PFSK-1 (cell line): ENCODE measurements around the gene TMIE.

Source experiments
- FOXP2 ChIP-seq: optimal IDR thresholded peaks from 2 replicates; pipeline ENCODE3; 2011; ENCODE audit warnings: borderline replicate concordance, control low read depth, inconsistent platforms; ENCODE audit not compliant: insufficient read depth; ENCODE audit errors: extremely low read length, extremely low read depth
- POLR2AphosphoS5 ChIP-seq: IDR thresholded peaks from 2 replicates; pipeline ENCODE4 v1.6.1; 2012; ENCODE audit warnings: low read depth, mild to moderate bottlenecking, control low read depth, low read length, moderate library complexity
- REST ChIP-seq, 2 experiments: IDR thresholded peaks; 2 replicates each; pipeline versions ENCODE4 v1.6.1 to v1.8.0; 2011 to 2012; ENCODE audit warnings: low read depth in 2 of 2, low read length in 2 of 2, control low read depth in 1 of 2, inconsistent platforms in 1 of 2, mild to moderate bottlenecking in 1 of 2, moderate library complexity in 1 of 2; ENCODE audit not compliant: insufficient read depth in 1 of 2
- SIN3A ChIP-seq: IDR thresholded peaks from 2 replicates; pipeline ENCODE4 v1.6.1; 2012; ENCODE audit warnings: mild to moderate bottlenecking, low read length, moderate library complexity, borderline replicate concordance; ENCODE audit not compliant: insufficient read depth
- TAF1 ChIP-seq: IDR thresholded peaks from 2 replicates; pipeline ENCODE4 v1.6.1; 2012; ENCODE audit warnings: low read length, control low read depth, borderline replicate concordance; ENCODE audit not compliant: insufficient read depth

The TMIE gene

GRCh38 chr3:46702246-46703012 lies 1.2 kb downstream of the TMIE start:
- TF ChIP-seq TAF1: no peak

- TF ChIP-seq SIN3A (no peak), FOXP2 (no peak), POLR2AphosphoS5 (no peak), TAF1 (no peak), REST (IDR thresholded peaks at IDR 0.05; ENCODE audit: insufficient read depth in 1 of 2, low read depth in 2 of 2, low read length in 2 of 2) (no peak)
Observed at GRCh38 chr3:46703013-46703520, 1.9 kb downstream of the TMIE start.

GRCh38 chr3:46705022-46705530 lies 3.9 kb downstream of the TMIE start:
- TF ChIP-seq SIN3A (no peak), REST (IDR thresholded peaks at IDR 0.05; ENCODE audit: insufficient read depth in 1 of 2, low read depth in 2 of 2, low read length in 2 of 2) (peak; percentile 82 to 92)

- no peak for TF ChIP-seq FOXP2
- no peak for TF ChIP-seq TAF1
- TF ChIP-seq POLR2AphosphoS5: no peak
- no peak for TF ChIP-seq SIN3A
- no peak; a peak in 1 of 4 replicates for TF ChIP-seq REST (IDR thresholded peaks at IDR 0.05; ENCODE audit: insufficient read depth in 1 of 2, low read depth in 2 of 2, low read length in 2 of 2)
Observed at GRCh38 chr3:46705751-46706552, 4.8 kb downstream of the TMIE start.

- TF ChIP-seq SIN3A (no peak), POLR2AphosphoS5 (no peak), REST (IDR thresholded peaks at IDR 0.05; ENCODE audit: insufficient read depth in 1 of 2, low read depth in 2 of 2, low read length in 2 of 2) (no peak)
Observed at GRCh38 chr3:46706771-46707582, 5.8 kb downstream of the TMIE start.
